ENCODE data around the gene AGRP. TPM values are rescaled to one million over a fixed set of nuclear protein-coding genes. Genes with fewer than 3 reads are reported as not detected.

The AGRP gene
- total RNA-seq, 2 experiments from 2014 or later, result not detected

DNA sequence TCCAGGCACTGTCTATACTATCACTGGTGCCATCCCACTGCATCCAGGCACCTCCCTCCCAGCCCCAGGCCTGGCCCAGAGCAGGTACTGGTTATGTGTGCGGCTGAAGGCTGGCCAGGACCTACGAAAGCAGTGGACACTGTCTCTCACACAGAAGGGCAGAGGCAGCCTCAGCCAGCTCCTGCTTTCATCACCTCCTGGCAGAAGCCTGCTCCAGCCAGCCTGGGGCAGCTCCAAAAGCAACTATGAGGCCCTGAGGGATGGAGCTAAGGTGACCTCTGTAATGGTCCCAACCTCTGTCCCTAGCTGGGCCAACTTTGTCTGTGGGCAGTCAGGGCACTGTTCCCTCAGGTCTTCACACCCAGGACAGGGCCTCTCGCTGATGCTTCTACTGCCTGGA lies 33.6 kb downstream of the AGRP start:
- no peak overlapping the region for H3K27ac ChIP-seq (ENCODE audit: low read depth, low read length, poor library complexity, severe bottlenecking)
- H3K4me1 ChIP-seq (ENCODE audit: insufficient read depth, low read length, poor library complexity, severe bottlenecking), result no peaks in the 10 kb centered on the region
- no peak for DNase-seq (ENCODE audit: low spot score)
- TF ChIP-seq, protein P1, sequence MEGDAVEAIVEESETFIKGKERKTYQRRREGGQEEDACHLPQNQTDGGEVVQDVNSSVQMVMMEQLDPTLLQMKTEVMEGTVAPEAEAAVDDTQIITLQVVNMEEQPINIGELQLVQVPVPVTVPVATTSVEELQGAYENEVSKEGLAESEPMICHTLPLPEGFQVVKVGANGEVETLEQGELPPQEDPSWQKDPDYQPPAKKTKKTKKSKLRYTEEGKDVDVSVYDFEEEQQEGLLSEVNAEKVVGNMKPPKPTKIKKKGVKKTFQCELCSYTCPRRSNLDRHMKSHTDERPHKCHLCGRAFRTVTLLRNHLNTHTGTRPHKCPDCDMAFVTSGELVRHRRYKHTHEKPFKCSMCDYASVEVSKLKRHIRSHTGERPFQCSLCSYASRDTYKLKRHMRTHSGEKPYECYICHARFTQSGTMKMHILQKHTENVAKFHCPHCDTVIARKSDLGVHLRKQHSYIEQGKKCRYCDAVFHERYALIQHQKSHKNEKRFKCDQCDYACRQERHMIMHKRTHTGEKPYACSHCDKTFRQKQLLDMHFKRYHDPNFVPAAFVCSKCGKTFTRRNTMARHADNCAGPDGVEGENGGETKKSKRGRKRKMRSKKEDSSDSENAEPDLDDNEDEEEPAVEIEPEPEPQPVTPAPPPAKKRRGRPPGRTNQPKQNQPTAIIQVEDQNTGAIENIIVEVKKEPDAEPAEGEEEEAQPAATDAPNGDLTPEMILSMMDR (conservative IDR thresholded peaks at IDR 0.05; ENCODE audit: low read length), result no peak
- no peak for TF ChIP-seq EZH2phosphoT487 (IDR thresholded peaks at IDR 0.05; ENCODE audit: borderline replicate concordance, low read depth, low read length)
- CTCF ChIA-PET (ENCODE audit: unreplicated experiment), result no interaction called here
- no peaks in the 10 kb centered on the region for H4K20me1 ChIP-seq (ENCODE audit: insufficient read depth, low read length)
- H3K9me3 ChIP-seq (ENCODE audit: low read length), result no peaks in the 10 kb centered on the region
- H3K9me2 ChIP-seq (ENCODE audit: insufficient read depth, low read length), result no peaks in the 10 kb centered on the region
- no peaks in the 10 kb centered on the region for H3K79me2 ChIP-seq (ENCODE audit: insufficient read depth, low read depth, low read length)
- BruUV-seq (replicated peaks), result no TSS peak
- no peak overlapping the region for H3K4me2 ChIP-seq (ENCODE audit: low read length)
- H3K4me3 ChIP-seq (ENCODE audit: low read depth, low read length, poor library complexity, severe bottlenecking), result no peak overlapping the region
- intact Hi-C loops (cut with micrococcal nuclease; ENCODE audit: unreplicated experiment), result no loop called here
- POLR2A ChIA-PET, result no interaction called here
- peaks cover 4% of the 10 kb centered on the region; the same call in 1 of the 2 replicates for H3K36me3 ChIP-seq (ENCODE audit: insufficient read depth, low read length)
- no peak overlapping the region for H2AFZ ChIP-seq (ENCODE audit: low read length)

- Histone ChIP-seq H3K9me3 (ENCODE audit: low read length) (no peaks in the 10 kb centered on the region), H3K27ac (ENCODE audit: low read depth, low read length, poor library complexity, severe bottlenecking) (no peak overlapping the region), H3K4me3 (ENCODE audit: low read depth, low read length, poor library complexity, severe bottlenecking) (no peak overlapping the region), H3K4me2 (ENCODE audit: low read length) (no peak overlapping the region), H3K36me3 (ENCODE audit: insufficient read depth, low read length) (peaks cover 4% of the 10 kb centered on the region; the same call in 1 of the 2 replicates), H3K4me1 (ENCODE audit: insufficient read depth, low read length, poor library complexity, severe bottlenecking) (no peaks in the 10 kb centered on the region), H4K20me1 (ENCODE audit: insufficient read depth, low read length) (no peaks in the 10 kb centered on the region), H3K79me2 (ENCODE audit: insufficient read depth, low read depth, low read length) (no peaks in the 10 kb centered on the region), H2AFZ (ENCODE audit: low read length) (no peak overlapping the region), H3K9me2 (ENCODE audit: insufficient read depth, low read length) (no peaks in the 10 kb centered on the region)
- CTCF ChIA-PET (ENCODE audit: unreplicated experiment), result no interaction called here
- no TSS peak for BruUV-seq (replicated peaks)
- no peak for DNase-seq (ENCODE audit: low spot score)
- POLR2A ChIA-PET, result no interaction called here
- no peak for TF ChIP-seq EZH2phosphoT487 (IDR thresholded peaks at IDR 0.05; ENCODE audit: borderline replicate concordance, low read depth, low read length)
- TF ChIP-seq, protein P1 (conservative IDR thresholded peaks at IDR 0.05; ENCODE audit: low read length), result no peak
- intact Hi-C loops (cut with micrococcal nuclease; ENCODE audit: unreplicated experiment), result no loop called here
These were observed 34.0 kb downstream of the AGRP start for GRCh38 chr16:67449336-67449735.

- no peak for DNase-seq (ENCODE audit: low spot score)
- CTCF ChIA-PET (ENCODE audit: unreplicated experiment), result interaction anchor here (0.7 kb wide), 1 partner anchor 254 kb away, joined by 3 read pairs; no protein-coding TSS in a partner anchor
- TF ChIP-seq, protein P1 (conservative IDR thresholded peaks at IDR 0.05; ENCODE audit: low read length), result no peak
- TF ChIP-seq EZH2phosphoT487 (IDR thresholded peaks at IDR 0.05; ENCODE audit: borderline replicate concordance, low read depth, low read length), result no peak
- no TSS peak for BruUV-seq (replicated peaks)
- H4K20me1 ChIP-seq (ENCODE audit: insufficient read depth, low read length), result no peaks in the 10 kb centered on the region
- H3K4me2 ChIP-seq (ENCODE audit: low read length), result no peak overlapping the region
- H3K9me2 ChIP-seq (ENCODE audit: insufficient read depth, low read length), result no peaks in the 10 kb centered on the region
- H3K79me2 ChIP-seq (ENCODE audit: insufficient read depth, low read depth, low read length), result no peaks in the 10 kb centered on the region
- H3K9me3 ChIP-seq (ENCODE audit: low read length), result no peaks in the 10 kb centered on the region
- no peak overlapping the region for H3K4me3 ChIP-seq (ENCODE audit: low read depth, low read length, poor library complexity, severe bottlenecking)
- H3K36me3 ChIP-seq (ENCODE audit: insufficient read depth, low read length), result peaks cover 4% of the 10 kb centered on the region; the same call in 1 of the 2 replicates
- no peaks in the 10 kb centered on the region for H3K4me1 ChIP-seq (ENCODE audit: insufficient read depth, low read length, poor library complexity, severe bottlenecking)
- intact Hi-C loops (cut with micrococcal nuclease; ENCODE audit: unreplicated experiment), result no loop called here
- POLR2A ChIA-PET, result interaction anchor here (0.6 kb wide), 1 partner anchor 30 kb away, joined by 3 read pairs; no protein-coding TSS in a partner anchor
- H2AFZ ChIP-seq (ENCODE audit: low read length), result no peak overlapping the region
- no peak overlapping the region for H3K27ac ChIP-seq (ENCODE audit: low read depth, low read length, poor library complexity, severe bottlenecking)
These were observed 34.8 kb downstream of the AGRP start for GRCh38 chr16:67448580-67448979.

Data from OCI-LY7 (cell line).